Measurements from ENCODE around the gene MS4A4E. TPM values are rescaled to one million over a fixed set of nuclear protein-coding genes. Genes with fewer than 3 reads are reported as not detected.

The MS4A4E gene
- total RNA-seq, 3 donors from 2014 or later (not counting 1 experiment from before 2014, with no cell fraction given) = 0.92 to 23.2 (median 1.8) TPM

- no peak for TF ChIP-seq CTCF (IDR thresholded peaks at IDR 0.05)
- Mint-ChIP-seq H3K27me3 (ENCODE audit: low read depth in 2 of 2) (peaks cover 3 to 8% of the 10 kb centered on the region in 2 donors), H3K9me3 (no peaks in the 10 kb centered on the region), H3K36me3 (no peaks in the 10 kb centered on the region), H3K27ac (no peak overlapping the region), H3K4me1 (no peaks in the 10 kb centered on the region), H3K4me3 (no peak overlapping the region)
- Histone ChIP-seq H3K4me1 (ENCODE audit: control insufficient read depth, insufficient read depth, low read length) (no peaks in the 10 kb centered on the region), H3K27ac (ENCODE audit: low read length) (no peak overlapping the region), H3K27me3 (ENCODE audit: control insufficient read depth, insufficient read depth, low read length) (no peaks in the 10 kb centered on the region), H3K36me3 (ENCODE audit: control insufficient read depth, insufficient read depth, low read length) (no peaks in the 10 kb centered on the region), H3K4me3 (ENCODE audit: low read length) (no peak overlapping the region), H3K9me3 (ENCODE audit: control insufficient read depth, insufficient read depth, low read length) (no peaks in the 10 kb centered on the region)
- intact Hi-C loops (cut with micrococcal nuclease) = no loop called here
- WGBS (ENCODE audit: insufficient coverage) = no CpG with 5 or more reads among the region's 1 CpG
- ATAC-seq = no peak
- DNase-seq = no peak
Observed at GRCh38 chr11:60230681-60231080, 12.3 kb downstream of the MS4A4E start.

GRCh38 chr11:60222141-60222540, 20.8 kb downstream of the MS4A4E start:
- H3K4me1 ChIP-seq (ENCODE audit: control insufficient read depth, insufficient read depth, low read length) = no peaks in the 10 kb centered on the region
- DNase-seq = no peak
- no peak for TF ChIP-seq CTCF (IDR thresholded peaks at IDR 0.05)
- no peak overlapping the region for H3K27ac Mint-ChIP-seq
- 90% methylated on average over 4 of the region's 4 CpGs for WGBS (ENCODE audit: insufficient coverage)
- intact Hi-C loops (cut with micrococcal nuclease) = no loop called here
- no peak for ATAC-seq
- H3K4me1 Mint-ChIP-seq = no peaks in the 10 kb centered on the region
- H3K4me3 Mint-ChIP-seq = no peak overlapping the region
- no peak overlapping the region for H3K27ac ChIP-seq (ENCODE audit: low read length)
- peaks cover 5 to 18% of the 10 kb centered on the region in 2 donors for H3K27me3 Mint-ChIP-seq (ENCODE audit: low read depth in 2 of 2)
- H3K36me3 Mint-ChIP-seq = no peaks in the 10 kb centered on the region
- no peaks in the 10 kb centered on the region for H3K9me3 Mint-ChIP-seq
- H3K4me3 ChIP-seq (ENCODE audit: low read length) = no peak overlapping the region
- H3K9me3 ChIP-seq (ENCODE audit: control insufficient read depth, insufficient read depth, low read length) = no peaks in the 10 kb centered on the region
- H3K36me3 ChIP-seq (ENCODE audit: control insufficient read depth, insufficient read depth, low read length) = no peaks in the 10 kb centered on the region
- H3K27me3 ChIP-seq (ENCODE audit: control insufficient read depth, insufficient read depth, low read length) = no peaks in the 10 kb centered on the region

- Histone ChIP-seq H3K27me3 (ENCODE audit: control insufficient read depth, insufficient read depth, low read length) (no peaks in the 10 kb centered on the region), H3K9me3 (ENCODE audit: control insufficient read depth, insufficient read depth, low read length) (no peaks in the 10 kb centered on the region), H3K4me1 (ENCODE audit: control insufficient read depth, insufficient read depth, low read length) (no peaks in the 10 kb centered on the region), H3K27ac (ENCODE audit: low read length) (no peak overlapping the region), H3K36me3 (ENCODE audit: control insufficient read depth, insufficient read depth, low read length) (no peaks in the 10 kb centered on the region), H3K4me3 (ENCODE audit: low read length) (no peak overlapping the region)
- Mint-ChIP-seq H3K27ac (no peak overlapping the region), H3K9me3 (no peaks in the 10 kb centered on the region), H3K27me3 (ENCODE audit: low read depth in 2 of 2) (peaks cover 5 to 18% of the 10 kb centered on the region in 2 donors), H3K36me3 (no peaks in the 10 kb centered on the region), H3K4me3 (no peak overlapping the region), H3K4me1 (no peaks in the 10 kb centered on the region)
- ATAC-seq (no peak), DNase-seq (no peak)
- intact Hi-C loops (cut with micrococcal nuclease) = no loop called here
- 64% methylated on average over 3 of the region's 3 CpGs for WGBS (ENCODE audit: insufficient coverage)
- no peak for TF ChIP-seq CTCF (IDR thresholded peaks at IDR 0.05)
Observed at GRCh38 chr11:60221692-60222091, 21.2 kb downstream of the MS4A4E start.

- no peaks in the 10 kb centered on the region for H3K9me3 ChIP-seq (ENCODE audit: control insufficient read depth, insufficient read depth, low read length)
- no peaks in the 10 kb centered on the region for H3K36me3 Mint-ChIP-seq
- WGBS (ENCODE audit: insufficient coverage) = 80% methylated on average over 3 of the region's 3 CpGs
- no peaks in the 10 kb centered on the region for H3K9me3 Mint-ChIP-seq
- TF ChIP-seq CTCF (IDR thresholded peaks at IDR 0.05) = no peak
- H3K27ac Mint-ChIP-seq = no peak overlapping the region
- ATAC-seq (no peak), DNase-seq (no peak)
- H3K4me1 ChIP-seq (ENCODE audit: control insufficient read depth, insufficient read depth, low read length) = no peaks in the 10 kb centered on the region
- H3K27ac ChIP-seq (ENCODE audit: low read length) = no peak overlapping the region
- no peaks in the 10 kb centered on the region for H3K4me1 Mint-ChIP-seq
- H3K4me3 Mint-ChIP-seq = no peak overlapping the region
- H3K4me3 ChIP-seq (ENCODE audit: low read length) = no peak overlapping the region
- no peaks in the 10 kb centered on the region for H3K27me3 ChIP-seq (ENCODE audit: control insufficient read depth, insufficient read depth, low read length)
- no peaks in the 10 kb centered on the region for H3K36me3 ChIP-seq (ENCODE audit: control insufficient read depth, insufficient read depth, low read length)
- intact Hi-C loops (cut with micrococcal nuclease) = no loop called here
- peaks cover 5 to 18% of the 10 kb centered on the region in 2 donors for H3K27me3 Mint-ChIP-seq (ENCODE audit: low read depth in 2 of 2)
Observed at GRCh38 chr11:60221181-60221580, 21.8 kb downstream of the MS4A4E start.

Data from natural killer cell (primary cell).